HL-60 (cell line): Measurements from ENCODE around the gene DDR2.

Experiments used
- DNase-seq, 2 experiments: peaks; one replicate each; pipeline ENCODE4 v3.0.0-alpha.2; 2010 to 2020; ENCODE audit warnings: low read depth in 1 of 2, low spot score in 1 of 2
- H3K27ac ChIP-seq: fragments of 250-450 bp; sonication (Bioruptor Pico); replicated peaks from 2 replicates; pipeline ENCODE4 v1.5.1; 2020; ENCODE audit warnings: mild to moderate bottlenecking, moderate library complexity
- H3K27me3 ChIP-seq: fragments of 250-450 bp; sonication (Bioruptor Pico); 2 replicates; pipeline ENCODE4 v1.5.1; 2021; ENCODE audit warnings: mild to moderate bottlenecking, moderate library complexity; ENCODE audit not compliant: insufficient read depth, poor library complexity, severe bottlenecking
- H3K4me3 ChIP-seq: replicated peaks from 2 replicates; pipeline ENCODE4 v1.5.1; 2011; ENCODE audit warnings: mild to moderate bottlenecking, control low read depth, low read length; ENCODE audit not compliant: insufficient read depth
- CTCF ChIP-seq: IDR thresholded peaks from one replicate; pipeline ENCODE4 v1.5.1; 2011; ENCODE audit warnings: low read length, control low read depth, inconsistent platforms; ENCODE audit not compliant: insufficient read depth
- GABPA ChIP-seq: IDR thresholded peaks from 2 replicates; pipeline ENCODE4 v1.6.1; 2012; ENCODE audit warnings: low read depth
- POLR2AphosphoS5 ChIP-seq: IDR thresholded peaks from 2 replicates; pipeline ENCODE4 v1.6.1; 2012; ENCODE audit warnings: low read depth
- REST ChIP-seq: IDR thresholded peaks from 2 replicates; pipeline ENCODE4 v1.6.1; 2012; ENCODE audit warnings: low read depth; ENCODE audit not compliant: insufficient replicate concordance
- SPI1 ChIP-seq: IDR thresholded peaks from 2 replicates; pipeline ENCODE4 v1.6.1; 2012; ENCODE audit warnings: low read depth, mild to moderate bottlenecking, borderline replicate concordance

DDR2 gene

GRCh38 chr1:162708286-162708685, 76.0 kb downstream of the DDR2 start:
- Histone ChIP-seq H3K4me3 (no peak overlapping the region), H3K27me3 (no peaks in the 10 kb centered on the region), H3K27ac (no peak overlapping the region)
- DNase-seq = no peak
- no peak for TF ChIP-seq REST

GRCh38 chr1:162709132-162709860, 77.0 kb downstream of the DDR2 start:
- no peak overlapping the region for H3K27ac ChIP-seq
- no peaks in the 10 kb centered on the region for H3K27me3 ChIP-seq
- TF ChIP-seq SPI1 (peak; percentile 53; the same call in 1 of the 2 replicates), POLR2AphosphoS5 (no peak)
- DNase-seq = peak in 1 of 2 experiments; percentile 31
- H3K4me3 ChIP-seq = no peak overlapping the region

- no peak for DNase-seq
- Histone ChIP-seq H3K27ac (no peak overlapping the region), H3K27me3 (peaks cover 2% of the 10 kb centered on the region), H3K4me3 (no peak overlapping the region)
- TF ChIP-seq SPI1 (no peak), CTCF (no peak), REST (no peak), GABPA (no peak), POLR2AphosphoS5 (no peak)
Measured at GRCh38 chr1:162709870-162710269, 77.6 kb downstream of the DDR2 start.

GRCh38 chr1:162710345-162710744, 78.1 kb downstream of the DDR2 start:
- TF ChIP-seq CTCF (no peak), SPI1 (no peak), POLR2AphosphoS5 (no peak), GABPA (no peak), REST (no peak)
- peaks cover 3% of the 10 kb centered on the region for H3K27me3 ChIP-seq
- no peak overlapping the region for H3K4me3 ChIP-seq
- H3K27ac ChIP-seq = no peak overlapping the region
- no peak for DNase-seq
